Endothelial cell of umbilical vein (primary cell): Measurements from ENCODE around the gene PHOX2A.

Experiments
- CTCF ChIP-seq, 2 donors: IDR thresholded peaks; 1 replicate in 1 of 2; 2 replicates in 1 of 2; pipeline ENCODE4 v1.5.1; 2011; ENCODE audit warnings: low read length in 2 of 2, mild to moderate bottlenecking in 2 of 2, moderate library complexity in 2 of 2, control low read depth in 1 of 2, inconsistent platforms in 1 of 2, low read depth in 1 of 2; ENCODE audit not compliant: insufficient read depth in 1 of 2; ENCODE audit errors: extremely low read depth in 1 of 2
- EZH2 ChIP-seq: IDR thresholded peaks from 2 replicates; pipeline ENCODE4 v1.6.1; 2012; ENCODE audit warnings: borderline replicate concordance, low read depth, mild to moderate bottlenecking, moderate library complexity, low read length, inconsistent platforms; ENCODE audit not compliant: severe bottlenecking
- FOS ChIP-seq: IDR thresholded peaks from 2 replicates; pipeline ENCODE4 v1.6.1; 2011; ENCODE audit warnings: mild to moderate bottlenecking, low read length, moderate library complexity, borderline replicate concordance; ENCODE audit not compliant: insufficient read depth
- GATA2 ChIP-seq: IDR thresholded peaks from 2 replicates; pipeline ENCODE4 v1.7.0; 2011; ENCODE audit warnings: low read depth, mild to moderate bottlenecking, moderate library complexity, mixed read lengths, low read length; ENCODE audit not compliant: insufficient read length, insufficient read depth
- JUN ChIP-seq: IDR thresholded peaks from 2 replicates; pipeline ENCODE4 v1.6.1; 2011; ENCODE audit warnings: borderline replicate concordance, low read depth; ENCODE audit not compliant: insufficient read length, insufficient read depth
- MAX ChIP-seq: IDR thresholded peaks from 2 replicates; pipeline ENCODE4 v1.6.1; 2011; ENCODE audit not compliant: insufficient read depth, insufficient read length
- MYC ChIP-seq: IDR thresholded peaks from one replicate; pipeline ENCODE4 v1.6.1; 2011; ENCODE audit warnings: mild to moderate bottlenecking, low read depth, low read length
- POLR2A ChIP-seq: IDR thresholded peaks from 2 replicates; pipeline ENCODE4 v1.6.1; 2012; ENCODE audit warnings: low read depth, mild to moderate bottlenecking, control low read depth, low read length
- POLR2AphosphoS5 ChIP-seq: IDR thresholded peaks from 2 replicates; pipeline ENCODE4 v1.6.1; 2012; ENCODE audit warnings: low read depth, mild to moderate bottlenecking, control low read depth, low read length, moderate library complexity; ENCODE audit not compliant: insufficient read depth

GRCh38 chr11:72267956-72268617 is 24.1 kb upstream of the PHOX2A start:
- no peak for TF ChIP-seq POLR2A
- no peak for TF ChIP-seq POLR2AphosphoS5
- no peak for TF ChIP-seq CTCF (IDR thresholded peaks at IDR 0.05; ENCODE audit: extremely low read depth in 1 of 2, insufficient read depth in 1 of 2, low read depth in 1 of 2, low read length in 2 of 2)
- TF ChIP-seq EZH2 = no peak
- TF ChIP-seq FOS = no peak
- no peak for TF ChIP-seq MYC
- no peak for TF ChIP-seq JUN
- TF ChIP-seq MAX = no peak
- no peak for TF ChIP-seq GATA2
